Colonic mucosa (tissue), 4 donors: ENCODE results near the gene GRWD1. TPM values are rescaled to one million over a fixed set of nuclear protein-coding genes. Genes with fewer than 3 reads are reported as not detected.

ENCODE experiments used
- DNase-seq: peaks from one replicate; pipeline ENCODE4 v3.0.0-alpha.2; 2020
- H3K27ac ChIP-seq: fragments of 200-600 bp; one replicate; pipeline ENCODE4 v1.8.0; 2021
- H3K27me3 ChIP-seq: fragments of 200-600 bp; one replicate; pipeline ENCODE4 v1.8.0; 2021
- H3K36me3 ChIP-seq: fragments of 200-600 bp; one replicate; pipeline ENCODE4 v1.8.0; 2021
- H3K4me1 ChIP-seq: fragments of 200-600 bp; one replicate; pipeline ENCODE4 v1.8.0; 2021; ENCODE audit warnings: mild to moderate bottlenecking
- H3K4me3 ChIP-seq: fragments of 200-600 bp; one replicate; pipeline ENCODE4 v1.8.0; 2021
- H3K9ac ChIP-seq, 2 donors: one replicate each; pipeline ENCODE4 v1.7.0; 2013; ENCODE audit warnings: control low read depth in 2 of 2, low read depth in 2 of 2, low read length in 2 of 2
- H3K9me3 ChIP-seq: fragments of 200-600 bp; one replicate; pipeline ENCODE4 v1.8.0; 2021
- intact Hi-C: fragments of 100-400 bp; cut with DNase I; formaldehyde crosslinking; loops from one replicate; pipeline ENCODE4 v1.14.1; 2022
- total RNA-seq, 2 donors: library from RNA; stranded (reverse); fragmentation: NEBNext Ultra II Directional in 1 of 2; extraction: Animal tissue kit (Norgen Biotek cat#: 25700) in 1 of 2; gene quantifications; one replicate each; pipeline ENCODE4 v1.2.1, GENCODE V29; 2021
- TF ChIP-seq, protein P1 (sequence below): fragments of 200-600 bp; IDR thresholded peaks from one replicate; pipeline ENCODE4 v1.8.0; 2022; ENCODE audit warnings: antibody characterized with exemption, mild to moderate bottlenecking
- donor health status: healthy.
- donor health status: DM: no; HTN: no; CAD: no.
- donor health status: DM: no; HTN: no; CAD: no.

GRWD1 gene
- total RNA-seq, 2 donors from 2014 or later: 17.0 to 45.8 TPM

DNA sequence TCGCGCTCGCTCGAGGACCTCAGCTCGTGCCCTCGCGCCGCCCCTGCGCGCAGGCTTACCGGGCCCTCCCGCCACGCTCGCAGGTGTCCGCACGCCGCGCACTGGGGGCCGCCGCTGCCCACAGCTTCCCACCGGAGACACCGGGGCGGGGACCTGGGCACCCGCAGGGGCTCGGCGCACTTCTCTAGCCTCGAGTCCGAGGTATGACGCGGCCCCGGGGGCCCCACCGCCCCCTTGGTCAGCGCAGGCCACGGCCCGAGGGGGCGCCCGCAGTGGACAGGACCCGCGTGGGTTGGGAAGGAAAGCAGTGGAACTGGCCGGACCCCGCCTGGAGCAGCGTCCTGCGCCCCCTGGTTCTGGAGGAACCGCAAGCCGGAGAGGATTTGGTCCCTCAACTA, 2.1 kb upstream of the GRWD1 start:
- TF ChIP-seq, protein P1, sequence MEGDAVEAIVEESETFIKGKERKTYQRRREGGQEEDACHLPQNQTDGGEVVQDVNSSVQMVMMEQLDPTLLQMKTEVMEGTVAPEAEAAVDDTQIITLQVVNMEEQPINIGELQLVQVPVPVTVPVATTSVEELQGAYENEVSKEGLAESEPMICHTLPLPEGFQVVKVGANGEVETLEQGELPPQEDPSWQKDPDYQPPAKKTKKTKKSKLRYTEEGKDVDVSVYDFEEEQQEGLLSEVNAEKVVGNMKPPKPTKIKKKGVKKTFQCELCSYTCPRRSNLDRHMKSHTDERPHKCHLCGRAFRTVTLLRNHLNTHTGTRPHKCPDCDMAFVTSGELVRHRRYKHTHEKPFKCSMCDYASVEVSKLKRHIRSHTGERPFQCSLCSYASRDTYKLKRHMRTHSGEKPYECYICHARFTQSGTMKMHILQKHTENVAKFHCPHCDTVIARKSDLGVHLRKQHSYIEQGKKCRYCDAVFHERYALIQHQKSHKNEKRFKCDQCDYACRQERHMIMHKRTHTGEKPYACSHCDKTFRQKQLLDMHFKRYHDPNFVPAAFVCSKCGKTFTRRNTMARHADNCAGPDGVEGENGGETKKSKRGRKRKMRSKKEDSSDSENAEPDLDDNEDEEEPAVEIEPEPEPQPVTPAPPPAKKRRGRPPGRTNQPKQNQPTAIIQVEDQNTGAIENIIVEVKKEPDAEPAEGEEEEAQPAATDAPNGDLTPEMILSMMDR: no peak
- Histone ChIP-seq H3K9ac (no peak overlapping the region), H3K27me3 (peaks cover 27% of the 10 kb centered on the region), H3K4me3 (peak overlapping the region; percentile 13), H3K36me3 (peaks cover 4% of the 10 kb centered on the region), H3K27ac (no peak overlapping the region), H3K9me3 (no peaks in the 10 kb centered on the region), H3K4me1 (peaks cover 4% of the 10 kb centered on the region)
- intact Hi-C loops: no loop called here
- no peak for DNase-seq

DNA sequence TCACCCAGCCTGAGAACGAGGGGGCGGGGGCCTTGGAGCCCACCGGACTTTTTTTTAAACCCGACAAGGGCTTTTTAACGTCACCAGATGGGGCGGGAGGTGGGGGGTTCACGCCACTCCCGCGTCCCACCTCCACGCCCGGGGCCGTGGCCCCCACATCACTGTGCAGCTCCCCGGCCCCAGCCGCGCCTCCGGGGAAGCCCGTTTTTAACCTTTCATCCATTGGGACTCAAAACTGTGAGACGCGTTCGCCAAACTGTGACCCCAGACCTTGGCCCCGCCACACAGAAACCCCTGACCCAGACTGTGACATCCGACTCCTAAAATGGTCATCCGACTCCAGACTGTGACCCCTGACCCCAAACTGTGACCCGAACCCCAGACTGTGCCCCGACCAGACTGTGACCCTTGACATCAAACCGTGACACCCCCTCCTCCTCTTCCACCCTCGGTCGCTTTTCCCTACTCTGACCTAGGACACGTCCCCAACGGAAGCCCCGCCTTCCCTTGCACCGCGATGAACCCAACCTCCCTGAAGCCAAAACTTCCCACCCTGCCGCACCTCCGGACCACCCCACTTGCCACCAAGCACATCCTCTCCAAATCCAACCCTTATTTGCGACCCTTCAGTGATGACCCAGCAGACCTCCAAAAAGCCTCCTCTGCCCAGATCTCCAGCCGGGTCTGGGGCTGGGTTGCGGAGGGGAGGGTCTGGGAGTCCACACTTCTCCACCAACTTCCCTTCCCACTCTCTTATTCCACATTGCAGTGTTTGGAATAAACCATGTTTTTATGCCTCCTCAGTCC, 1.5 kb upstream of the GRWD1 start:
- H3K27me3 ChIP-seq: peaks cover 27% of the 10 kb centered on the region
- peaks cover 4% of the 10 kb centered on the region for H3K4me1 ChIP-seq
- no peak overlapping the region for H3K27ac ChIP-seq
- TF ChIP-seq, protein P1: no peak
- no peak overlapping the region for H3K4me3 ChIP-seq
- intact Hi-C loops: no loop called here
- H3K9me3 ChIP-seq: no peaks in the 10 kb centered on the region
- no peak for DNase-seq
- peaks cover 4% of the 10 kb centered on the region for H3K36me3 ChIP-seq
- H3K9ac ChIP-seq: peak overlapping the region in 1 of 2 donors; percentile 1

DNA sequence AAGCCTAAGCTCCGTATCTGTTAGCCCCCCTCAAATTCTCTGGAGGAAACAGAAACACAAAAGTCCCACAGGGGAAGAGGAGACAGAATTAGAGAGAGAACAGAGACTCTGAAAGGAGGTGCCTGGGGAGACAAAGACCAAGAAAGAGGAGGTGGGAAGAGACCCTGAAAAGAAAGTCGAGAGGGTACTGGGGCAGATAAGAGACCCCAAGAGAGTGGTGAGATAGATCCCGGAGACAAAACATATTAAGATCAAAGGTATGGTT, 915 bp upstream of the GRWD1 start:
- Histone ChIP-seq H3K36me3 (peaks cover 4% of the 10 kb centered on the region), H3K4me3 (peak overlapping the region; percentile 93), H3K9me3 (no peaks in the 10 kb centered on the region), H3K27me3 (peaks cover 27% of the 10 kb centered on the region), H3K9ac (no peak overlapping the region), H3K4me1 (peaks cover 4% of the 10 kb centered on the region), H3K27ac (no peak overlapping the region)
- intact Hi-C loops: no loop called here
- DNase-seq: no peak
- TF ChIP-seq, protein P1: no peak

DNA sequence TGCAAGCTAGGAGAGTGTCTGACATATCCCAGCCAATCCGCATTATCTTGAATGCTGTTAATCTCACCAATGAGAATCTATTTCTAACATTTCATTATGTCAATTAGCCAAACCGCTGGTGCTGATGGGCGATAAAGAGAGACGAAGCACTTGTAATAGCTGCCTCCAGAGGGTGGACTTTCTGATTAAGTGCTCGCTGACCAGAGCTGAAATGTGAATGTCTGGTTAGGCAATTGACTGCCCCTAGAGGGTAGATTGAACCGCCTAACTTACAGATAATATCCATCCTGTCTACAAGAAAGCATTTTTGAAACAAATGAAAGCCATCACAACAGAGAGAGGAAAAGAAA, 552 bp upstream of the GRWD1 start:
- peak overlapping the region in 1 of 2 donors; percentile 88 for H3K9ac ChIP-seq
- TF ChIP-seq, protein P1: peak; percentile 25
- DNase-seq: no peak

DNA sequence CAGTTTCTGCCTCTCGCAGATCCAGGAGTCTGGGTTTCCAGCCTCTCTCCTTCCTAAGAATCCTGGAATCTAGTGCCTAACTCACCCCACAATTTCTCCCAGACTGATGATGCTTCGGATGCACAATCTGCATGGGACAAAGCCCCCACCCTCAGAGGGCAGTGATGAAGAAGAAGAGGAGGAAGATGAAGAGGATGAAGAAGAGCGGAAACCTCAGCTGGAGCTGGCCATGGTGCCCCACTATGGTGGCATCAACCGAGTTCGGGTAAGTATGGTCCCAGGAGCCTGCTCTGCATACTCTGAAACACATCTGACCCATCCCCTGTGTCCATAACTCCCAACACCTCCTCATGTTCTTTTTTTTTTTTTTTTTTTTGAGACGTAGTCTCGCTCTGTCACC, 796 bp downstream of the GRWD1 start:
- H3K9me3 ChIP-seq: no peaks in the 10 kb centered on the region
- peaks cover 24% of the 10 kb centered on the region for H3K27me3 ChIP-seq
- peaks cover 4% of the 10 kb centered on the region for H3K4me1 ChIP-seq
- intact Hi-C loops: no loop called here
- DNase-seq: no peak
- no peak overlapping the region for H3K27ac ChIP-seq
- H3K4me3 ChIP-seq: peak overlapping the region; percentile 93
- peak overlapping the region; percentile 74 to 88 for H3K9ac ChIP-seq
- TF ChIP-seq, protein P1: no peak
- peaks cover 16% of the 10 kb centered on the region for H3K36me3 ChIP-seq

More for the DNA sequence above, 552 bp upstream of the GRWD1 start:
- peaks cover 27% of the 10 kb centered on the region for H3K27me3 ChIP-seq
- intact Hi-C loops: no loop called here
- H3K27ac ChIP-seq: peak overlapping the region; percentile 62
- peaks cover 6% of the 10 kb centered on the region for H3K36me3 ChIP-seq
- no peaks in the 10 kb centered on the region for H3K9me3 ChIP-seq
- H3K4me1 ChIP-seq: peaks cover 4% of the 10 kb centered on the region
- peak overlapping the region; percentile 93 for H3K4me3 ChIP-seq
